Gastrocnemius medialis (tissue), 4 donors: ENCODE data around the gene DDX3X. TPM values are rescaled to one million over a fixed set of nuclear protein-coding genes. Genes with fewer than 3 reads are reported as not detected.
"Not testable (repeated sequence)": the region's sequence is repeated elsewhere in the genome, so short reads cannot be mapped to it uniquely, and the experiment has no call there.

Experiments
- ATAC-seq, 2 donors: fragments of 150-250 bp; one replicate each; pipeline ENCODE4 v1.9.1; 2016
- DNase-seq, 2 donors: peaks; one replicate each; pipeline ENCODE4 v3.0.0-alpha.2; 2019
- H3K27ac ChIP-seq, 4 donors: fragments of 200-600 bp; sonication (generic); 1 replicate in 1 of 4; 2 replicates in 3 of 4; pipeline ENCODE4 v1.5.1; 2016 to 2018; ENCODE audit warnings: mild to moderate bottlenecking in 2 of 4, moderate library complexity in 1 of 4
- H3K27me3 ChIP-seq, 3 donors: fragments of 200-600 bp; sonication (generic) in 2 of 3; 1 replicate in 1 of 3; 2 replicates in 2 of 3; pipeline versions ENCODE4 v1.5.1 to v1.6.0; 2016 to 2019; ENCODE audit warnings: mild to moderate bottlenecking in 1 of 3, moderate library complexity in 1 of 3
- H3K36me3 ChIP-seq, 2 donors: fragments of 200-600 bp; sonication (generic) in 1 of 2; one replicate each; pipeline ENCODE4 v1.5.1; 2017 to 2018
- H3K4me1 ChIP-seq, 2 donors: fragments of 200-600 bp; sonication (generic) in 1 of 2; one replicate each; pipeline ENCODE4 v1.5.1; 2016 to 2017; ENCODE audit warnings: mild to moderate bottlenecking in 2 of 2
- H3K4me3 ChIP-seq, 4 donors: fragments of 200-600 bp; sonication (generic) in 3 of 4; 1 replicate in 1 of 4; 2 replicates in 3 of 4; pipeline ENCODE4 v1.5.1; 2016 to 2019; ENCODE audit warnings: mild to moderate bottlenecking in 2 of 4
- H3K9me3 ChIP-seq, 3 donors: fragments of 200-600 bp; sonication (generic) in 2 of 3; 1 replicate in 1 of 3; 2 replicates in 2 of 3; pipeline ENCODE4 v1.5.1; 2016 to 2019
- CTCF ChIP-seq, 5 experiments: fragments of 450-650 bp in 3 of 5; fragments of 200-600 bp in 2 of 5; sonication (generic) in 2 of 5; IDR thresholded peaks in 4 of 5; conservative IDR thresholded peaks in 1 of 5; 1 replicate in 4 of 5; 2 replicates in 1 of 5; pipeline ENCODE4 v1.5.1; 2016 to 2019; ENCODE audit warnings: antibody characterized with exemption in 5 of 5, mild to moderate bottlenecking in 3 of 5, moderate library complexity in 3 of 5
- POLR2A ChIP-seq, 2 donors: fragments of 450-650 bp; IDR thresholded peaks; one replicate each; pipeline ENCODE4 v1.6.1; 2017; ENCODE audit warnings: antibody characterized with exemption in 2 of 2, mild to moderate bottlenecking in 2 of 2, moderate library complexity in 2 of 2
- in situ Hi-C, 4 donors: fragments of 200-750 bp; cut with MboI; loops; one replicate each; pipeline versions ENCODE4 v1.15.0 to v1.8.0; 2017; ENCODE audit warnings: low sequenced_read_pairs in 4 of 4
- intact Hi-C: fragments of 100-400 bp; cut with DNase I; formaldehyde crosslinking; loops from one replicate; pipeline ENCODE4 v1.15.1; 2023; ENCODE audit warnings: low total_unique reads
- total RNA-seq, 4 donors: library from RNA; depleted of rRNA; stranded (reverse); fragments of >200 nt; gene quantifications; one replicate each; pipeline versions ENCODE4 v1.1.0 to v1.2.3, GENCODE V29; 2016

DDX3X gene
- total RNA-seq, 4 donors from 2014 or later = 196 to 331 (median 272) TPM

GRCh38 chrX:41407816-41408215 lies 73.9 kb downstream of the DDX3X start:
- no peak for TF ChIP-seq POLR2A (IDR thresholded peaks at IDR 0.05)
- no peak for TF ChIP-seq CTCF (IDR thresholded peaks at IDR 0.05 in 4 of 5, conservative IDR thresholded peaks at IDR 0.05 in 1 of 5)

GRCh38 chrX:41408576-41408975 lies 74.6 kb downstream of the DDX3X start:
- ATAC-seq (no peak), DNase-seq (no peak)
- Histone ChIP-seq H3K27me3 (no peaks in the 10 kb centered on the region), H3K36me3 (no peaks in the 10 kb centered on the region), H3K4me3 (no peak overlapping the region), H3K4me1 (no peaks in the 10 kb centered on the region), H3K27ac (no peak overlapping the region), H3K9me3 (no peaks in the 10 kb centered on the region)
- in situ Hi-C loops = loop anchor here in 1 of 4 donors (25.0 kb wide), 1 partner anchor 121 kb away; no protein-coding TSS in a partner anchor
- TF ChIP-seq POLR2A (IDR thresholded peaks at IDR 0.05) = no peak
- TF ChIP-seq CTCF (IDR thresholded peaks at IDR 0.05 in 4 of 5, conservative IDR thresholded peaks at IDR 0.05 in 1 of 5) = no peak
- intact Hi-C loops = no loop called here

More at GRCh38 chrX:41407816-41408215, 73.9 kb downstream of the DDX3X start:
- no peak for DNase-seq
- Histone ChIP-seq H3K27ac (no peak overlapping the region), H3K9me3 (no peaks in the 10 kb centered on the region), H3K4me3 (no peak overlapping the region), H3K36me3 (no peaks in the 10 kb centered on the region), H3K27me3 (no peaks in the 10 kb centered on the region), H3K4me1 (no peaks in the 10 kb centered on the region)
- ATAC-seq = no peak
- intact Hi-C loops = no loop called here
- in situ Hi-C loops = loop anchor here in 1 of 4 donors (25.0 kb wide), 1 partner anchor 121 kb away; no protein-coding TSS in a partner anchor

GRCh38 chrX:41409006-41409405 lies 75.0 kb downstream of the DDX3X start:
- Histone ChIP-seq H3K36me3 (no peaks in the 10 kb centered on the region), H3K9me3 (no peaks in the 10 kb centered on the region), H3K4me3 (no peak overlapping the region), H3K27ac (no peak overlapping the region), H3K27me3 (no peaks in the 10 kb centered on the region), H3K4me1 (no peaks in the 10 kb centered on the region)
- TF ChIP-seq CTCF (IDR thresholded peaks at IDR 0.05 in 4 of 5, conservative IDR thresholded peaks at IDR 0.05 in 1 of 5) (no peak), POLR2A (IDR thresholded peaks at IDR 0.05) (no peak)
- intact Hi-C loops = no loop called here
- in situ Hi-C loops = loop anchor here in 1 of 4 donors (25.0 kb wide), 1 partner anchor 122 kb away; no protein-coding TSS in a partner anchor
- ATAC-seq (no peak), DNase-seq (no peak)

GRCh38 chrX:41411222-41411621 lies 77.3 kb downstream of the DDX3X start:
- H3K9me3 ChIP-seq, DNase-seq, H3K27ac ChIP-seq, H3K27me3 ChIP-seq, H3K36me3 ChIP-seq, H3K4me1 ChIP-seq, ATAC-seq, H3K4me3 ChIP-seq, intact Hi-C loops: not testable (repeated sequence)
- in situ Hi-C loops = loop anchor here in 1 of 4 donors (25.0 kb wide), 1 partner anchor 124 kb away; no protein-coding TSS in a partner anchor

GRCh38 chrX:41412261-41413081 lies 78.5 kb downstream of the DDX3X start:
- intact Hi-C loops = no loop called here
- no peak for DNase-seq

More at GRCh38 chrX:41412261-41413081, 78.5 kb downstream of the DDX3X start:
- Histone ChIP-seq H3K9me3 (no peaks in the 10 kb centered on the region), H3K27ac (peak overlapping the region in 2 of 4 donors; percentile 31 to 40), H3K4me1 (no peaks in the 10 kb centered on the region), H3K27me3 (no peaks in the 10 kb centered on the region), H3K4me3 (no peak overlapping the region), H3K36me3 (no peaks in the 10 kb centered on the region)
- in situ Hi-C loops = loop anchor here in 1 of 4 donors (25.0 kb wide), 1 partner anchor 125 kb away; no protein-coding TSS in a partner anchor
- no peak for ATAC-seq
- TF ChIP-seq POLR2A (IDR thresholded peaks at IDR 0.05) (no peak), CTCF (IDR thresholded peaks at IDR 0.05 in 4 of 5, conservative IDR thresholded peaks at IDR 0.05 in 1 of 5) (no peak)
